GM15510 (cell line): ENCODE measurements around the gene UBQLN2.

Source experiments
- POLR2A ChIP-seq: IDR thresholded peaks from 3 replicates; pipeline ENCODE4 v1.6.1; 2011; ENCODE audit warnings: borderline replicate concordance; ENCODE audit not compliant: insufficient read length; ENCODE audit errors: extremely low read depth

Gene UBQLN2

DNA sequence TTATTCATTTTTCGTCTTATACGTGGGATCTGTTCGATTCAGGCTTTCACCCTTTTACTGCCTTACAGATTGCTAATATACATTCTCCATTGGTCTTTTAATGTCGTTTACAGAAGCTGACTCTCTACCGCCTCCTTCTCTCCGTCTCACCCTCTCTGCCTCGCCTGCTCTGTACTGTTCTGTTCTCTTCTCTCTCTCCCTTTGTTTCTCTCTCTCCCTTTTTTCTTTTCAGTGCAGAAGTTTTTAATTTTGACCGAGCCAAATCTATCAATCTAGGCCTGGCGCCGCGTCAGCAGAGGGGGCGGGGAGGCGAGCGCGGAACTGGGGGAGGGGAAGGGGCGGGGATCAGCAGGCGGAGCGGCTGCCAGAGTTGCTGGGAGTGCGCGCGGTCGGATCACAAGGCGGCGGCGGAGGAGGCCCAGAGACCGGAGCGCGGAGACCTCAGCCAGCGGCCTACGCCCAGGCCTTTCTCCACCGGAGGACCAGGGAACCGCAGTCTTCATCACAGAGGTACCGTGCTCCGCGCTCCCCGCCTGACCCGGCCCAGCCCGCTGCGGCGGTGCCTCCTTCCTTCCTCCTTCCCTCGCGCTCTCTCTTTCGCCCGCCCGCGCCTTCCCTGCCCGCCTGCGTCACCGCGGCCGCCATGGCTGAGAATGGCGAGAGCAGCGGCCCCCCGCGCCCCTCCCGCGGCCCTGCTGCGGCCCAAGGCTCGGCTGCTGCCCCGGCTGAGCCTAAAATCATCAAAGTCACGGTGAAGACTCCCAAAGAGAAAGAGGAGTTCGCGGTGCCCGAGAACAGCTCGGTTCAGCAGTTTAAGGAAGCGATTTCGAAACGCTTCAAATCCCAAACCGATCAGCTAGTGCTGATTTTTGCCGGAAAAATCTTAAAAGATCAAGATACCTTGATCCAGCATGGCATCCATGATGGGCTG lies at the start of gene UBQLN2:
Gene UBQLN2 (plus strand): TSS at position 397 of the 931 bp plus-strand sequence. CDS start 247 bp downstream, at position 644.
- TF ChIP-seq POLR2A = peak; percentile 75

DNA sequence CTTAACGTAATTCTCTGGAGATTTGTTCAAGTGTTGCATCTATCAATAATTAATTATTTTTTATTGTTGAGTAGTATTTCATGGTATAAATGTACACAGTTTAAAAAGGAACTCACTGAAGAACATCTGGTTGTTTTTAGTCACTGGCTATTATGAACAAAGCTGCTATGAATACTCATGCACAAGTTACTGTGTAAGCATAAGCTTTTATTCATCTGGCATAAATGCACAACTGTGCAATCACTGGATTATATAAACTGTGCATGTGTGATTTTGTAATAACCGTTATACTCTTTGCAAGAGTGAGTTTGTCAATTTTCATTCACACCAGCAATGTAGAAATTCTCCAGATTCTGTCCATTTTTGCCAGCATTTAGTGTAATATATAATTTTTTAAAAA lies 43.8 kb upstream of the UBQLN2 start:
- TF ChIP-seq POLR2A = no peak

DNA sequence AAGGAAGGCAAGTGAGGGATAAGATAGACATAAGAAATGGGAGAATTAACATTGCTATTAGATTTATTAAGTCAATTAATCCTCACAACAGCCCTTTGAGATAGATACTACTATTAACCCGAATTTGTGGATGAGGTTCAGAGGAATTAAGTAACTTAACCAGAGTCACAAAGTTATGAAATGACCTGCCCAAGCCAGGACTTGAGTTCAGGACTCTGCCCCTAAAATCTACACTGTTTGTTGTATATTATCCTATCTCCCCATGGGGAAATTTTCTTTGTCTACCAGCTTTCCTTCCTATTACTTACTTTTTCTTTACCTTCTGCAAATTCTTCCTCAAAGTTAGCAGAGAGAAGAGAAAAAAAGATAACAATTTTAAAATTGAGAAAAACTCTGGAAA lies 33.4 kb upstream of the UBQLN2 start:
- TF ChIP-seq POLR2A = no peak

DNA sequence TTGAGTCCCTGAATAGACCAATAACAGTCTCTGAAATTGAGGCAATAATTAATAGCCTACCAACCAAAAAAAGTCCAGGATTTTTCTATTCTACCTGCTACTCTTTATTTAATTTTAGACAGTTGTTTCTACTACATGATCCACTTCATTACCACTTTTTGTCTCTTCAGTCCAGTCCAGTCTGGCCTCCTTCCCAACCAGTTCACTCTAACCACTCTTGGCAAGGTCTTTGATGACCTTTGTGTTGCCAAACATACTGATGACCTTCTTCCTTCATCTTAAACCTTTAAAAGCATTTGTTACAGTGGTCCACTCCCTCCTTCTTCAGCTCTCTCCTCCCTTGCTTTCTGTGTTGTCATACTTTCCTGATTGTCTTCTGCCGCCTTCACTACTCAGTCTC lies 12.8 kb upstream of the UBQLN2 start:
- TF ChIP-seq POLR2A = no peak

DNA sequence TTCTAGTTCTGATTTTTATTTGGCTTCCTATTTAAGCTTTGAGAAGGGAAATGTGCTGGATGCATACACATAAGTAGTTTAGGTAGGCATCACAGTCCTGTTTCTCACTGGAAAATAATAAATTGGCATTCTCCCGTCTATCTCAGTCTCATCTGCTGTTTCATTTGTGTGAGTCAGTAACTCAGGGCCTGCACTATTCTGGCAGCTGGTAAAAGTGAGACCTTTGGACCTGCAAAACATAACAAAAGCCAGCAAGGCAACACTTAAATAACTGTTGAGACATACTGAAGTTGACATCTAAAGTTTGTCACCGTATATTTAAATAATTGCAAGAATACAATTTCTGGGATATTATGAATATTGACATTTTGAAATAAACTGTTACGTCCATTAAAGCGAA lies 8.6 kb upstream of the UBQLN2 start:
- TF ChIP-seq POLR2A = no peak

DNA sequence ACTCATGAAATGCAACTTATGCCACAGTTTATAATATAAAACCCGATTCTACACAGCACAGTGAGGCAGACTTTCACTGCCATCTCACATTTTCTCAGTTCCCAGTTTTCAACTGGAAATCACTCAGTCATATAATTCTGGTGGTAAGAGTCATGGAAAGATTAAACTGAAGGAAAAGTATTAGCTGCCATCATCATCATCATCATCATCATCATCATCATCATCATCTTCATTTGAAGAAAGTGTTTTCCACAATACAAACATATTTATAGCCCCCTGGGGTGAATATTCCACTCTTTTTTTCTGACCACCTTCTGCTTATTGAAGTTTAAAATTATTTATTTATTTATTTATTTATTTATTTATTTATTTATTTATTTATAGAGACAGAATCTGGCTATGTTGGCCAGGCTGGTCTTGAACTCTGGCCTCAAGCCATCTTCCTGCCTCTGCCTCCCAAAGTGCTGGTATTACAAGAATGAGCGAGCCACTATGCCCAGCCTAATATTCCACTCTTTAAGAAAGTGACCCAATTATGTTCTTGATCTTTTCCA lies 6.0 kb upstream of the UBQLN2 start:
- TF ChIP-seq POLR2A = no peak

DNA sequence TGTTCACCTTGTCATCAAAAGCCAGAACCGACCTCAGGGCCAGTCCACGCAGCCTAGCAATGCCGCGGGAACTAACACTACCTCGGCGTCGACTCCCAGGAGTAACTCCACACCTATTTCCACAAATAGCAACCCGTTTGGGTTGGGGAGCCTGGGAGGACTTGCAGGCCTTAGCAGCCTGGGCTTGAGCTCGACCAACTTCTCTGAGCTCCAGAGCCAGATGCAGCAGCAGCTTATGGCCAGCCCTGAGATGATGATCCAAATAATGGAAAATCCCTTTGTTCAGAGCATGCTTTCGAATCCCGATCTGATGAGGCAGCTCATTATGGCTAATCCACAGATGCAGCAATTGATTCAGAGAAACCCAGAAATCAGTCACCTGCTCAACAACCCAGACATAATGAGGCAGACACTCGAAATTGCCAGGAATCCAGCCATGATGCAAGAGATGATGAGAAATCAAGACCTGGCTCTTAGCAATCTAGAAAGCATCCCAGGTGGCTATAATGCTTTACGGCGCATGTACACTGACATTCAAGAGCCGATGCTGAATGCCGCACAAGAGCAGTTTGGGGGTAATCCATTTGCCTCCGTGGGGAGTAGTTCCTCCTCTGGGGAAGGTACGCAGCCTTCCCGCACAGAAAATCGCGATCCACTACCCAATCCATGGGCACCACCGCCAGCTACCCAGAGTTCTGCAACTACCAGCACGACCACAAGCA lies 898 bp downstream of the UBQLN2 start:
- no peak for TF ChIP-seq POLR2A

DNA sequence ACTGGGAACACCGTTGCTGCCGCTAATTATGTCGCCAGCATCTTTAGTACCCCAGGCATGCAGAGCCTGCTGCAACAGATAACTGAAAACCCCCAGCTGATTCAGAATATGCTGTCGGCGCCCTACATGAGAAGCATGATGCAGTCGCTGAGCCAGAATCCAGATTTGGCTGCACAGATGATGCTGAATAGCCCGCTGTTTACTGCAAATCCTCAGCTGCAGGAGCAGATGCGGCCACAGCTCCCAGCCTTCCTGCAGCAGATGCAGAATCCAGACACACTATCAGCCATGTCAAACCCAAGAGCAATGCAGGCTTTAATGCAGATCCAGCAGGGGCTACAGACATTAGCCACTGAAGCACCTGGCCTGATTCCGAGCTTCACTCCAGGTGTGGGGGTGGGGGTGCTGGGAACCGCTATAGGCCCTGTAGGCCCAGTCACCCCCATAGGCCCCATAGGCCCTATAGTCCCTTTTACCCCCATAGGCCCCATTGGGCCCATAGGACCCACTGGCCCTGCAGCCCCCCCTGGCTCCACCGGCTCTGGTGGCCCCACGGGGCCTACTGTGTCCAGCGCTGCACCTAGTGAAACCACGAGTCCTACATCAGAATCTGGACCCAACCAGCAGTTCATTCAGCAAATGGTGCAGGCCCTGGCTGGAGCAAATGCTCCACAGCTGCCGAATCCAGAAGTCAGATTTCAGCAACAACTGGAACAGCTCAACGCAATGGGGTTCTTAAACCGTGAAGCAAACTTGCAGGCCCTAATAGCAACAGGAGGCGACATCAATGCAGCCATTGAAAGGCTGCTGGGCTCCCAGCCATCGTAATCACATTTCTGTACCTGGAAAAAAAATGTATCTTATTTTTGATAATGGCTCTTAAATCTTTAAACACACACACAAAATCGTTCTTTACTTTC lies 1.8 kb downstream of the UBQLN2 start:
- no peak for TF ChIP-seq POLR2A

DNA sequence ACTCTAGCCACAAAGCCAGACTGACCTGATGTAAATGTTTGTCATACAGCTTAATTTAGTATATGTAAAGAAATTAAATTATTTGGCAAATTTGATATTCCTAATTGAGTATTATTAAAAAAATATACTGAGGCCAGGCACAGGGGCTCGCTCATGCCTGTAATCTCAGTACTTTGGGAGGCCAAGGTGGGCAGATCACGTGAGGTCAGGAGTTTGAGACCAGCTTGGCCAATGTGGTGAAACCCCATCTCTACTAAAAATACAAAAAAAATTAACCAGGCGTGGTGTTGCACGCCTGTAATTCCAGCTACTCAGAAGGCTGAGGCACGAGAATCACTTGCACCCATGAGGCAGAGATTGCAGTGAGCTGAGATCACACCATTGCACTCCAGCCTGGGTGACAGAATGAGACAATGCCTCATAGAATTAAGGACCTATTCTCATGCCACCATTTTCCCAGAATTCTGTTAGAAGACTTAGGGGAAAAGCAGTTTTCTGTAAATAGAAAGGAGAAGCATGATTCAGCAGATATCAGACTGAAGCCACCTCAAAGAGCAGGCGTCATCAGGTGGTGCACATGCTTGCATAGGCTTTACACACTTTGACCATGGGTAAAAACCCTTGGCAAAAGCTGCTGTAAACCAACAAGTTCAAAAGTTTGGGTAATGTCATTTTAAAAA lies 6.1 kb downstream of the UBQLN2 start:
- TF ChIP-seq POLR2A = no peak

DNA sequence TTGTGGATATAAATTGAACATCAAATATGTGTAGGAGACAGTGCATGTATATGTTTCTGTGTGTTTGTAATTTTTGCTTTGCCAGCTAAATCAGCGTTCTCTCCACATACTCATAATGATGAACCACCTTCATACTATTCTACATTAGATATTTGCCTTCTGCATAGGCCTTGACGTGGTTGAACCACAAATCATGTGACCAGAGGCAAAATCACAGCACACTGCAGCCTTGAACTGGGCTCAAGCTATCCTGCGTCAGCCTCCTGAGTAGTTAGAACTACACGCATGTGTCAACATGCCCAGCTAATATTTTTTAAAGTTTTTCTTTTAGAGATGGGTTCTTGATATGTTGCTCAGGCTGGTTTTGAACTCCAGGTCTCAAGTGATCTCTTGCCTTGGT lies 9.5 kb downstream of the UBQLN2 start:
- TF ChIP-seq POLR2A = no peak

DNA sequence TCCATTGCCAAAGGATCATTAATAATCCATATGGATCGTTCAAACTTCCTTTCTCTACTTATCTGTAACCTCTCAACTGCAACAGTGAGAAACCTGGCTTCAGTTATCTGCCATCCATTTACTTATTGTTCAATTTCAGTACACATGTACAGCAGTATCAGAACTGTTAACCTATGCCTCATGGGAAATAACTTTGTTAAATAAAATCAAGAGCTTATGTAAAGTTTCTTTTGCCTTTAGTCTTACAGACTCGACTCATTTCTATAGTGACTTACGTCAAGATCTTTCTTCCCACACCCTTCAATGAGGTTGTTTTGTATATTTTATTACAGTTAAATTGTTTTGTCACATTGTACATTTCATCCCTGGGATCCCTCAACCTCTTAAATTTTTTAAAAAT lies 11.4 kb downstream of the UBQLN2 start:
- no peak for TF ChIP-seq POLR2A

DNA sequence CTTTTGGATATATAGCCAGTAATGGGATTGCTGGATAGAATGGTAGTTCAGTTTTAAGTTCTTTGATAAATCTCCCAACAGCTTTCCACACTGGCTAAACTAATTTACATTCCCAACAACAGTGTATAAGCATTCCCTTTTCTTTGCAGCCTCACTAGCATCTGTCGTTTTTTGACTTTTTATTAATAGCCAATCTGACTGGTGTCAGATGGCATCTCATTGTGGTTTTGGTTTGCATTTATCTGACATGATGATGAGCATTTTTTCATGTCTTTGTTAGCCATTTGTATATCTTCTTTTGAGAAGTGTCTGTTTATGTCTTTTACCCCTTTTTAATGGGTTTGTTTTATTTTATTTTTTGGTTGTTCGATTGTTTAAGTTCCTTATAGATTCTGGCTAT lies 13.3 kb downstream of the UBQLN2 start:
- TF ChIP-seq POLR2A = no peak

DNA sequence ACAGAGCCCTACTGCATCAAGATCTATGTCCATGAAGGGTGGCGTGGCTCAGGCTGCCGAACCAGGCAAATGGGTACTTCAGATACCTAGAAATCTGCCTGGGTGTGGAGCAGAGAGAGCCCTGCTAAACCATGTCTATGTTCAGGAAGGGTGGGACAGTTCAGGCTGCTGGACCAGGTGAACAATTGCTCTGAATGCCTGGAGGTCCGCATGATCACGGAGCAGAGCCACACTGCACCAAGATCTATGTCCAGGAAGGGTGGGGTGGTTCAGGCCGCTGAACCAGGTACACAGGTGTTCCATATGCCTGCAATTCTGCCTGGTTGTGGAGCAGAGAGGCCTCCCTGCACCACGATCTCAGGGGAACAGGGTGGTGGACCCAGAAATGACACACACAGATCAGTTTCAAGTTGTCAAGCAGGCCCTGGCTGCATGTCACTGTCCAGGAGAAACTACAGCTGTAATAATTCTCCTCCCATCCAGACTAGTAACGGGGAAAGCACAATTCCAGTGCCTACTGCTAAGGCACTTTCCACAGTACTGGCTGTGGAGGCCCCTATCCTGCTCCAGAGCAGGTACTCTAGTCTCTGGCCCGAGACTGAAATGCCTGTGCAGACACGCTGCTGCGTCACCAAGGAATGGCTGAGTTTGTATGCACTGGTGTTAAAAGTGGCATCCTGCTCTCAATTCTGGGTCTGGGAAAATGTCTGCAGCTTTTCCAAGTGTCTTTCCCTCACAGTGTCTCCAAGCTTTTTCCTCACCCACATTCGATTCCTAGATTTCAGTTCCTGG lies 25.2 kb downstream of the UBQLN2 start:
- no peak for TF ChIP-seq POLR2A
